SHP77 (cell line): ENCODE results near the gene CALY.

Source experiments
- DNase-seq, 2 experiments: peaks; one replicate each; lab custom pipeline; 2025; lab: John Stamatoyannopoulos, UW

Gene CALY

GRCh38 chr10:133287832-133288500 lies 48.7 kb downstream of the CALY start:
- no peak for DNase-seq

- DNase-seq = no peak
Observed at GRCh38 chr10:133286366-133286765, 50.3 kb downstream of the CALY start.

- no peak for DNase-seq
Observed at GRCh38 chr10:133285217-133285616, 51.5 kb downstream of the CALY start.

DNA sequence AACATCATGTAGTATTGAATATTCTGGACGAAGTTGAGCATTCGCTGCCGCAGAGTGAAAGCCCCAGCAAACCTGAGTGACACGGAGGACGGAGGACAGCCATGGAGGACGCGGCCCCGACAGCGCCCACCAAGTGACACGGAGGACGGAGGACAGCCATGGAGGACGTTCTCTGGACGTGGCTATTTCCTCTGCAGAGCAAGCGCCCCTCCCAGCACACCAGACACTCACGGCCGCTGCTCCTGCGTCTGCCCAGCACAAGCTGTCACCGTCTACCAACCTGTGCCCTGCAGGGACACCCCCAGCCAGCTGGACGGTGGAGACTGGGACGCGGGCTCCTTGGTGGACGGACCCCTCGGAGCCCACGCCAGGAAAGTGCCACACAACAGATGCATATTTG lies 52.8 kb downstream of the CALY start:
- DNase-seq = no peak

- no peak for DNase-seq
Observed at GRCh38 chr10:133282846-133283390, 53.8 kb downstream of the CALY start.

DNA sequence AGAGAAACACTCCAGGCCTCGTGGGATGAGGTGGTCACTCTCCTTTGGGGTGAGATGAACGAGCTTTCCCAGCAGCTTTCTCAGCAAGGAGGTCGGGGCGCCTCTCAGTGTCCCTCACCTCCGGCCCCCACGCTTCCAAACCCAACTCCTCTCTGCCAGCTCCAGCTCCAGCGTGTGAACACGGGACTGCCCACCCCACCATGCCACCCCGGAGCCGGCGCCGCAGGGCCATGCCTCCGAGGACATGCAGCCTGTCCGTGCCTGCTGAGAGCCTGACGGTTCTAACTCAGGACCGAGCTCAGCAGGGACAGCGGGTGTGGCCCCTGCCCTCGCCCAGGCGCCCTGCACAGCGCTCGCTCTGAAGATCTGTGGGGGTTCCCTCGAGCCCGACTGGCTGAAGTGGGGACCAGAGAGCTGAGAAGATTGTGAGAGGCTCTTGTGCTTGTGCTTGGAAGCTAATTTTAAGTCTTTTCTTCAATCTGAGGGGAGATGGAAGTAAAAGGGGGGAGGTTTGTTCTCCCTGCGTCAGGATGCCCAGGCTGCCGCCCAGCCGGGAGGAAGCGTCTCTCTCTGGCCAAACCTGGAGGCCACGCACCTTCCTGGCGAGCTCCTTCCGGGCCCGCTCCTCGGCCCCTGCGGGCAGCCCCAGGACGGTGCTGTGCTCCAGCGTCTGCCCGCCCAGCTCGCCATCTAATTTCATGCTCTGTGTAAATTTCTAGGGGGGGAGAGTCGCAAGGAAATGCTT lies 54.9 kb downstream of the CALY start:
- DNase-seq = no peak

GRCh38 chr10:133281084-133281483 lies 55.6 kb downstream of the CALY start:
- DNase-seq = no peak

DNA sequence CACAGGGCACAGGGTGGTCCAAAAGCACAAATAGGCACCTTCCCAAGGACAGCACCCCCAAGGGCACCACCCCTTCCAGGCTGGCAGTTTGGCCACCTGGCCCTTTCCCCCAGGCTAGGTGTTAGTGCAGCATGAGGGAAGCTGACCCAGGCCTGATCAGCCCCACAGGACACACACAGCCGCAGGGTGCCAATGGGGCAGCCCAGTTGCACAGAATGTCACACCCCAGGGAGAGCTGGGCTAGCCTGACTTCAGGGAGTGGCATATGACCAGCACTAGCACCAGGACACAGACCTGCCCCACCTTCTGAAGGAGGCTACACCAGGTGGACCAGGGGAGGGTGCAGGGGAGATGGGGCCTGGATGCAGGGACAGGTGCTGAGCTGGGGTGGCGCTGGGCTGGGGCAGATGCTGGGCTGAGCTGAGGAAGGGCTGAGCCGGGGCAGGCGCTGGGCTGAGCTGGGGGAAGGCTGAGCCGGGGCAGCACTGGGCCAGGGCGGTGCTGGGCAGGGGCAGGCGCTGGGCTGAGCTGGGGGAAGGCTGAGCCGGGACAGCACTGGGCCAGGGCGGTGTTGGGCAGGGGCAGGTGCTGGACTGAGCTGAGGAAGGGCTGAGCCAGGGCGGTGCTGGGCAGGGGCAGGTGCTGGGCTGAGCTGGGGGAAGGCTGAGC lies 56.2 kb downstream of the CALY start:
- DNase-seq = no peak

- no peak for DNase-seq
Observed at GRCh38 chr10:133279326-133280226, 57.1 kb downstream of the CALY start.

GRCh38 chr10:133278577-133279265 lies 58.0 kb downstream of the CALY start:
- no peak for DNase-seq

- no peak for DNase-seq
Observed at GRCh38 chr10:133277993-133278576, 58.6 kb downstream of the CALY start.

GRCh38 chr10:133277277-133277992 lies 59.3 kb downstream of the CALY start:
- no peak for DNase-seq

DNA sequence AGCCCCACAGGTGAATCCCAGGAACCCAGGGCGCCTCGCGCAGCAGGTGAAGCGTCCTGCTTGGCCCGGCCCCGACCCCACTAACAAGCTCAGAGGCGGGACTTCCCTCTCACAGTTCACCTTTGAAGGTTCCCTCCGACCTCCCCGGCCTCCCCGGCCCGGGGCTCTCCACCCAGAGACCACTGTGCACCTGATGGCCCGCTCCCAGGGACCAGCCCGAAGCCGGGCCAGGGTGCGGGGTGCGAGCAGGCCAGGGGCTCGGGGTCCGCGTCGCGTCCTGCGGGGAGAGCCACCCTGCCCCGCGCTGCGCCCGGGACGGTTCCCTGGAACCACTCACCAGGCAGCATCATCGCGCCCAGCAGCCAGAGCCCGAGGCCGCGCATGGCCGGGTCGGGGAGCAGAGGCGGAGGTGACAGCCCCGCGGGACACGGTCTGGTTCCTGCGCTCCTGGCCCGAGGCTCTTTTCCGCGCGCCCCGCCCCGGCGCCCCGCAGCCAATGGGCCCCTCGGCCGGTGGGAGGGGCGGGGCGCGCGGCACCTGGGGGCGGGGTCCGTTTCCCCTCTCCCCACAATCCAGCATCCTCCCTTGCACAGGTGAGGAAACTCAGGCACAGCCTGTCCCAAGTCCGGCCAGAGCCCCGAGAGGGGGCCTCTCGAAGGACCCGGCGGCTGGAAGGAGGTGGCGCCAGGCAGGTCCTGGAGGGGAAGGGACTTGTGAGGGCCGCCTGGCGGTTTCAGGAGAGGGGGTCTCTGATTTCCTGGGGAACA lies 60.1 kb downstream of the CALY start, which contains the start of gene ADAM8:
Gene ADAM8, minus strand, starts transcription at position 434 of the 767 bp plus-strand sequence. Its CDS starts 51 bp downstream, at position 383.
- DNase-seq = no peak

DNA sequence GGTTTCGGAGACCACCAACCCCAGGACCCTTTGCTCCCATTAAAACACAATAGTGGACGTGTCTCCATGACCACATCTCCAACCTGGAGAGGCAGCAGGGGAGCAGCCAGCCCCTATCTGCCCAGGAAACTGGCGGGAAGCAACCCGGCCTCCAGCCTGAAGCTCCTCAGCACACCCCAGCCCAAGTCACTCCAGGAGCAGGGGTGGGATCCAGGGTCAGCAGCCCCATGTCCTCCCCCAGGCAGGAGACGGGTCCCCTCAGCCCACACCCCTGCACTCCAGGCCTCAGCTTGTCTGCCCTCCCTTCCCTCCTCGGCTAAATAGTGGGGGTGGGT lies 60.6 kb downstream of the CALY start:
- no peak for DNase-seq

DNA sequence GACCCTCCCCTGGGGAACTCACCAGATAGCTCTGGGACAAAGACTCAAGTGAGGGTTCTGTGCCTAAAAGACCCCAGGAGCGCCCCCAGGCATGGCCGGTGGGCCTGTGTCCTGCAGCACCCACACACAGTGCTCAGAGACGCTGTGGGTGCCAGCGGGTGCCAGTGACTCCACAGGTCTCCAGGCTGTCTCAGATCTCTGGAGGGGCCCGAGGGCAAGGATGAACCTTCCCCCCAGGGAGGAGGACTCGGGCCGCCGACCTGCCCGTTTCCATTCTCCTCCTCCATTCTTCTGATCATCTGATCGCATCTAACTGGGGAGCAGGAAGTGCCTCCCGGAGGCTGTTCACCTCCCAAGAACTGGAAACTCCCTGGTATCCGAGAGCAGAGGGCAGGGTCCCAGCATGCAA lies 61.0 kb downstream of the CALY start:
- no peak for DNase-seq

DNA sequence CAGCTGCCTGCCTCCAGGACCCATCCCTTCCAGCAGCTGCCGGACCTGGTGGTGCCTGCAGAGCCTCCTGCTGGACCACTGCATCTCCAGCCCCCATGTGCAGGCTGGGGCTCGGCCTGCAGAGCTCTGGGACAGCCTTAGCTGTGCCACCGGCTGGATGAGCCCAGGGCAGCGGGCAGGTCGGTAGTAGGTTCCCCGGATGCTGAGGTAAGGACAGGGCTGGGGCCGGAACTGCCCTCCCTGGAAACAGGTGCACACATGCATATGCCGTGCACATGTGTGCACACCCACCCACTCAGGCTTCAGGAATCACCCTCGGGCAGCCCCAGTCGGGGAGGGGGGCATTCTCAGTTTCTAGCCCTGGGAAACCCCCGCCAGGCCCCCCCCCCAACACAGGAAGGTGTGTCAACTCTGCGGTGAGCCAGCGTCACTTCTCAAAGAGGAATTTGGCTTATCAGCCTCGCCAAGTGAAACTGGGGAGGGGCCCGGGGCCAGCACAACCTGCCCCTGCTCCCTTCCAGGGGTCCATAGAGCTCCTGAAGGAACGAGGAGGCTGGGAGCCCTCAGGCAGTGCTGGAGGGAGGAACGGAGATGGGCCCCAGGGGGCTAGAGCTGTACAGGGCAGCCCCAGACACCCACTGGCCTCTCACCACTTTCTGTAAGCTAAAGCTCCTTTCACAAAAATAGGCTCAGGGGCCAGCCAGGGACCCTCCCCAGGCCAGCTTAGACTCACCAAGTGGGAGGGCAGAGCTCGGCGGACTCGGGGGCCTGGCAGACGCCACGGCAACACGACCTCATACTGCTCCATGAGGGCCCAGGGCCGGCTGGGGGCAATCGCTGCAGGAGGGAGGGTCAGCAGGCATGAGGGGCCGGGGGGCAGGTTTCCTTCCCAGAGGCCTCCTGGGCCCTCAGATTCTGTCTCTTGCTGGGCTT lies 61.7 kb downstream of the CALY start:
- DNase-seq = no peak
